ENCODE data around the gene PDE1C. TPM values are rescaled to one million over a fixed set of nuclear protein-coding genes. Genes with fewer than 3 reads are reported as not detected.

Gene PDE1C
- total and polyA plus RNA-seq, 2 donors (not counting 1 experiment from before 2014, with no cell fraction given): 0.52 TPM; not detected in 1

GRCh38 chr7:32108651-32109050 lies 38.4 kb upstream of the PDE1C start:
- ChIA-PET CTCF (no interaction called here), POLR2A (no interaction called here)
- no peaks in the 10 kb centered on the region for H3K4me1 Mint-ChIP-seq
- Histone ChIP-seq H4K20me1 (ENCODE audit: control insufficient read depth, insufficient read depth, low read length, poor library complexity, severe bottlenecking) (no peaks in the 10 kb centered on the region), H3K27ac (ENCODE audit: low read length in 2 of 2) (no peak overlapping the region), H3K4me2 (replicated peaks; ENCODE audit: low read depth, low read length, poor library complexity, severe bottlenecking) (no peak overlapping the region), H3K36me3 (replicated peaks in 1 of 2; ENCODE audit: control extremely low read depth in 1 of 2, control insufficient read depth in 1 of 2, extremely low read depth in 1 of 2, insufficient read depth in 2 of 2, low read length in 1 of 2) (no peaks in the 10 kb centered on the region), H3K4me3 (ENCODE audit: control extremely low read depth in 1 of 5, extremely low read depth in 1 of 5, insufficient read depth in 1 of 5, low read depth in 2 of 5, low read length in 4 of 5) (no peak overlapping the region), H3K4me1 (ENCODE audit: control insufficient read depth in 2 of 2, insufficient read depth in 2 of 2, low read length in 2 of 2) (no peaks in the 10 kb centered on the region), H3K27me3 (replicated peaks in 1 of 4; ENCODE audit: control extremely low read depth in 1 of 4, control insufficient read depth in 3 of 4, insufficient read depth in 4 of 4, low read length in 3 of 4) (no peaks in the 10 kb centered on the region), H3K9me3 (ENCODE audit: control extremely low read depth in 1 of 3, control insufficient read depth in 2 of 3, insufficient read depth in 1 of 3, low read length in 2 of 3) (peaks cover 0 to 6% (median 2%) of the 10 kb centered on the region in 3 donors), H3K79me2 (ENCODE audit: control insufficient read depth, insufficient read depth, low read length) (no peaks in the 10 kb centered on the region), H2AFZ (ENCODE audit: insufficient read depth, low read depth, low read length, poor library complexity, severe bottlenecking) (no peak overlapping the region), H3K9ac (ENCODE audit: low read length) (no peak overlapping the region)
- H3K9me3 Mint-ChIP-seq (ENCODE audit: insufficient read depth): peaks cover 8% of the 10 kb centered on the region
- H3K27me3 Mint-ChIP-seq: no peaks in the 10 kb centered on the region
- DNase-seq (no peak), ATAC-seq (ENCODE audit: low read depth) (no peak)
- WGBS (ENCODE audit: insufficient coverage): no CpG with 5 or more reads among the region's 2 CpGs
- intact Hi-C loops (cut with micrococcal nuclease): no loop called here
- H3K27ac Mint-ChIP-seq: no peak overlapping the region
- TF ChIP-seq EZH2 (IDR thresholded peaks at IDR 0.05; ENCODE audit: borderline replicate concordance, insufficient read depth, low read depth, low read length, poor library complexity, severe bottlenecking) (no peak), CTCF (IDR thresholded peaks at IDR 0.05) (no peak)
- H3K4me3 Mint-ChIP-seq: no peak overlapping the region

- no peak for ATAC-seq (ENCODE audit: low read depth)
- no peak overlapping the region for H3K27ac Mint-ChIP-seq
- H3K9me3 Mint-ChIP-seq (ENCODE audit: insufficient read depth): peaks cover 5% of the 10 kb centered on the region
These were observed 34.6 kb upstream of the PDE1C start for GRCh38 chr7:32104766-32105165.

More at GRCh38 chr7:32104766-32105165, 34.6 kb upstream of the PDE1C start:
- Mint-ChIP-seq H3K27me3 (no peaks in the 10 kb centered on the region), H3K4me3 (no peak overlapping the region), H3K4me1 (no peaks in the 10 kb centered on the region)
- no peaks in the 10 kb centered on the region for H4K20me1 ChIP-seq (ENCODE audit: control insufficient read depth, insufficient read depth, low read length, poor library complexity, severe bottlenecking)
- CTCF ChIA-PET: no interaction called here
- no peaks in the 10 kb centered on the region for H3K27me3 ChIP-seq (replicated peaks in 1 of 4; ENCODE audit: control extremely low read depth in 1 of 4, control insufficient read depth in 3 of 4, insufficient read depth in 4 of 4, low read length in 3 of 4)
- no peak overlapping the region for H3K4me2 ChIP-seq (replicated peaks; ENCODE audit: low read depth, low read length, poor library complexity, severe bottlenecking)
- POLR2A ChIA-PET: no interaction called here
- DNase-seq: no peak
- no peak overlapping the region for H3K9ac ChIP-seq (ENCODE audit: low read length)
- H3K4me1 ChIP-seq (ENCODE audit: control insufficient read depth in 2 of 2, insufficient read depth in 2 of 2, low read length in 2 of 2): no peaks in the 10 kb centered on the region
- H3K36me3 ChIP-seq (replicated peaks in 1 of 2; ENCODE audit: control extremely low read depth in 1 of 2, control insufficient read depth in 1 of 2, extremely low read depth in 1 of 2, insufficient read depth in 2 of 2, low read length in 1 of 2): no peaks in the 10 kb centered on the region
- H3K79me2 ChIP-seq (ENCODE audit: control insufficient read depth, insufficient read depth, low read length): no peaks in the 10 kb centered on the region
- H2AFZ ChIP-seq (ENCODE audit: insufficient read depth, low read depth, low read length, poor library complexity, severe bottlenecking): no peak overlapping the region
- TF ChIP-seq EZH2 (IDR thresholded peaks at IDR 0.05; ENCODE audit: borderline replicate concordance, insufficient read depth, low read depth, low read length, poor library complexity, severe bottlenecking): no peak
- intact Hi-C loops (cut with micrococcal nuclease): no loop called here
- no peaks in the 10 kb centered on the region for H3K9me3 ChIP-seq (ENCODE audit: control extremely low read depth in 1 of 3, control insufficient read depth in 2 of 3, insufficient read depth in 1 of 3, low read length in 2 of 3)
- no CpG with 5 or more reads among the region's 2 CpGs for WGBS (ENCODE audit: insufficient coverage)
- H3K4me3 ChIP-seq (ENCODE audit: control extremely low read depth in 1 of 5, extremely low read depth in 1 of 5, insufficient read depth in 1 of 5, low read depth in 2 of 5, low read length in 4 of 5): no peak overlapping the region
- H3K27ac ChIP-seq (ENCODE audit: low read length in 2 of 2): no peak overlapping the region
